A673 (cell line): ENCODE measurements around the gene NFATC1. TPM values are rescaled to one million over a fixed set of nuclear protein-coding genes. Genes with fewer than 3 reads are reported as not detected.

ENCODE experiments used
- BruUV-seq: library from RNA; stranded (reverse); fragments of 400-500 nt; replicated peaks from 2 replicates; lab custom pipeline; 2021; lab: Mats Ljungman, UMichigan
- CTCF ChIA-PET: fragments of 300-600 bp; sonication (Branson Sonifier 250); formaldehyde crosslinking; loops from one replicate; lab custom pipeline; 2022; ENCODE audit warnings: antibody characterized with exemption; lab: Charles Lee
- POLR2A ChIA-PET: fragments of 300-600 bp; sonication (Branson Sonifier 250); formaldehyde crosslinking; loops from one replicate; lab custom pipeline; 2022; ENCODE audit warnings: antibody characterized with exemption; ENCODE audit not compliant: low non-redundant PET; lab: Charles Lee
- DNase-seq: peaks from one replicate; pipeline ENCODE4 v3.0.0-alpha.2; 2015; ENCODE audit warnings: low spot score
- H3K27ac ChIP-seq: fragments of 200-600 bp; sonication (generic); 2 replicates; pipeline ENCODE4 v1.5.1; 2016; ENCODE audit warnings: mixed run types, low read depth, mild to moderate bottlenecking, mixed read lengths, antibody characterized with exemption, low read length; ENCODE audit not compliant: poor library complexity, severe bottlenecking
- H3K27me3 ChIP-seq: fragments of 200-600 bp; sonication (generic); replicated peaks from 2 replicates; pipeline ENCODE4 v1.6.1; 2017; ENCODE audit warnings: mixed run types, low read depth, mild to moderate bottlenecking, mixed read lengths, antibody characterized with exemption, low read length; ENCODE audit not compliant: insufficient read depth, poor library complexity
- H3K36me3 ChIP-seq: fragments of 200-600 bp; sonication (generic); 2 replicates; pipeline ENCODE4 v1.6.1; 2016; ENCODE audit warnings: mixed run types, mild to moderate bottlenecking, mixed read lengths, antibody characterized with exemption, low read length; ENCODE audit not compliant: insufficient read depth, poor library complexity, severe bottlenecking
- H3K4me1 ChIP-seq: fragments of 200-600 bp; sonication (generic); 2 replicates; pipeline ENCODE4 v1.6.1; 2017; ENCODE audit warnings: mixed run types, mild to moderate bottlenecking, mixed read lengths, antibody characterized with exemption, low read length; ENCODE audit not compliant: insufficient read depth, poor library complexity, severe bottlenecking
- H3K4me3 ChIP-seq: fragments of 200-600 bp; sonication (generic); 2 replicates; pipeline ENCODE4 v1.5.1; 2016; ENCODE audit warnings: low read depth, mixed run types, mild to moderate bottlenecking, mixed read lengths, low read length; ENCODE audit not compliant: poor library complexity, severe bottlenecking
- H3K9me3 ChIP-seq: fragments of 200-600 bp; sonication (generic); 2 replicates; pipeline ENCODE4 v1.6.1; 2016; ENCODE audit warnings: mixed run types, low read depth, mild to moderate bottlenecking, mixed read lengths, antibody characterized with exemption, low read length; ENCODE audit not compliant: poor library complexity, severe bottlenecking
- EZH2 ChIP-seq: fragments of 200-600 bp; sonication (generic); IDR thresholded peaks from 2 replicates; pipeline ENCODE4 v1.6.1; 2017; ENCODE audit warnings: borderline replicate concordance, low read depth, mild to moderate bottlenecking, mixed read lengths, antibody characterized with exemption, low read length; ENCODE audit not compliant: poor library complexity, severe bottlenecking
- intact Hi-C: fragments of 100-400 bp; cut with micrococcal nuclease; formaldehyde crosslinking; loops from one replicate; pipeline ENCODE4 v1.10.0; 2022; ENCODE audit not compliant: unreplicated experiment
- total RNA-seq: library from RNA; stranded (reverse); gene quantifications from 2 replicates; pipeline ENCODE4 v1.2.3, GENCODE V29; 2021
- TF ChIP-seq, protein P1 (sequence below): fragments of 300-800, 200-600 bp; sonication (generic); conservative IDR thresholded peaks from 2 replicates; pipeline ENCODE4 v1.5.1; 2017; ENCODE audit warnings: low read depth, mild to moderate bottlenecking, antibody characterized with exemption, low read length, moderate library complexity, mixed read lengths

Gene NFATC1
- total RNA-seq, 1 experiment from 2014 or later, result 10.4 TPM

DNA sequence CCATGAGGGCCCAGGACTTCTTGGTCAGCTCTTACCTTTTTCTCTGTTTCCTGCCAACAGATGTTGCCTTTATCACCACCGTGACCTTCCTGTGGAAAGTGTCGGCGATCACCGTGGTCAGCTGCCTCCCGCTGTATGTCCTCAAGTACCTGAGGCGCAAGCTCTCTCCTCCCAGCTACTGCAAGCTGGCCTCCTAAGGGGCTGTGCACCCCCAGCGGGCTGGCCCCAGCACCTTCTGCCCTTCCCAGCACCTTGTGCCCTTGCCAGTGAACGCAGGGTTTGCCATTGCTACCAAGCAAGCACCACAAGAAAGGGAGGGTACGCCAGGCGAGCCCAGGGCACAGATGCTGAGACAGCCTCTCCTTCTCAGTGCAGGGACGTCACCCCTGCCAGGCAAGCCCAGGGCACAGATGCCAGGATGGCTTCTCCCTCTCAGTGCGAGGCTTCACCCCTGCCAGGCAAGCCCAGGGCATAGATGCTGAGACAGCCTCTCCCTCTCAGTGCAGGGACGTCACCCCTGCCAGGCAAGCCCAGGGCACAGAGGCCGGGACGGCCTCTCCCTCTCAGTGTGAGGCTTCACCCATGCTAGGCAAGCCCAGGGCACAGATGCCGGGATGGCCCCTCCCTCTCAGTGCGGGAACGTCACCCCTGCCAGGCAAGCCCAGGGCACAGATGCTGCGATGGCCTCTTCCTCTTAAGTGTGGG lies 18.4 kb upstream of the NFATC1 start:
- CTCF ChIA-PET, result interaction anchor here (0.6 kb wide), 2 partner anchors 508 to 823 kb away, joined by 3 to 7 read pairs; no protein-coding TSS in a partner anchor
- intact Hi-C loops, result no loop called here
- no TSS peak for BruUV-seq
- DNase-seq, result no peak
- no peaks in the 10 kb centered on the region for H3K9me3 ChIP-seq
- no peaks in the 10 kb centered on the region for H3K4me1 ChIP-seq
- H3K36me3 ChIP-seq, result no peaks in the 10 kb centered on the region
- no peaks in the 10 kb centered on the region for H3K27me3 ChIP-seq
- POLR2A ChIA-PET, result no interaction called here
- H3K27ac ChIP-seq, result no peak overlapping the region
- TF ChIP-seq EZH2, result no peak
- TF ChIP-seq, protein P1, sequence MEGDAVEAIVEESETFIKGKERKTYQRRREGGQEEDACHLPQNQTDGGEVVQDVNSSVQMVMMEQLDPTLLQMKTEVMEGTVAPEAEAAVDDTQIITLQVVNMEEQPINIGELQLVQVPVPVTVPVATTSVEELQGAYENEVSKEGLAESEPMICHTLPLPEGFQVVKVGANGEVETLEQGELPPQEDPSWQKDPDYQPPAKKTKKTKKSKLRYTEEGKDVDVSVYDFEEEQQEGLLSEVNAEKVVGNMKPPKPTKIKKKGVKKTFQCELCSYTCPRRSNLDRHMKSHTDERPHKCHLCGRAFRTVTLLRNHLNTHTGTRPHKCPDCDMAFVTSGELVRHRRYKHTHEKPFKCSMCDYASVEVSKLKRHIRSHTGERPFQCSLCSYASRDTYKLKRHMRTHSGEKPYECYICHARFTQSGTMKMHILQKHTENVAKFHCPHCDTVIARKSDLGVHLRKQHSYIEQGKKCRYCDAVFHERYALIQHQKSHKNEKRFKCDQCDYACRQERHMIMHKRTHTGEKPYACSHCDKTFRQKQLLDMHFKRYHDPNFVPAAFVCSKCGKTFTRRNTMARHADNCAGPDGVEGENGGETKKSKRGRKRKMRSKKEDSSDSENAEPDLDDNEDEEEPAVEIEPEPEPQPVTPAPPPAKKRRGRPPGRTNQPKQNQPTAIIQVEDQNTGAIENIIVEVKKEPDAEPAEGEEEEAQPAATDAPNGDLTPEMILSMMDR, result no peak
- H3K4me3 ChIP-seq, result no peak overlapping the region

DNA sequence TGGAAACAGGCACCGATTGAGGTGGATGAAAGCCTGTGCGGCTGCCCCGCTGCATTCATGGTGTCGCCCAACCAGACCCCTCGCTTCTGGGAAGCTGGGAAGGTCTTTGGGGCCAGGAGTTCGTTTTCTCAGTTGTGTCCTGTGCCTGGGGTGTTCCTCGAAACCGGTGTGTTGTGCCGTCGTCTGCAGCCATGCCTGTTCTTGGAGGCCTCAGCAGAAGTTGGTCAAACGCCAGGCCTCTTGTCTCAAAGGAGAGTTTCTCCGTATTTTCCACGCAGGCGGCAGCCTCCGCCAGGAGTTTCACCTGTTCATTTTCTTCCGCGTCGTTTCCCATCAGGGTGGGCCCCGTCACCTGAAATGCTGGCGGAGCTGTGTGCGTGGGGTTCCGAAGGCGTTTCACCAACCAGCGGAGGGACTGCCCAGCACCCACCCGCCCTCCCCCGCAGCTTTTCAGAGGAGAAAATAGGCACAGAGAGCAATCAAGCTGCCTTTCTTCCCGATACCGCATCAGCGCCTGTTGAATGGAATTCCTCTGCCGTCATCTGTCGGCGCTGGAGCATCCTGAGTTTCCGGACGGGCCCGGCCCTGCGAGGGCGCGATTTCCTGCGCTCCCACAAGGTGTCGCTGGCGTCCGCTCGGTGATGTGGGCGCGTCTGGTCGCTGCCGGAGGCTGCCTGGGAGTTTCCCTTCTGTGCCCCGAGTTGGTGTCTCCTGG lies 17.0 kb upstream of the NFATC1 start:
- Histone ChIP-seq H3K9me3 (no peaks in the 10 kb centered on the region), H3K27me3 (no peaks in the 10 kb centered on the region), H3K4me1 (no peaks in the 10 kb centered on the region), H3K27ac (no peak overlapping the region), H3K36me3 (no peaks in the 10 kb centered on the region), H3K4me3 (no peak overlapping the region)
- ChIA-PET CTCF (no interaction called here), POLR2A (no interaction called here)
- no TSS peak for BruUV-seq
- intact Hi-C loops, result loop anchor here (1.0 kb wide), 2 partner anchors 150 to 266 kb away; no protein-coding TSS in a partner anchor
- TF ChIP-seq, protein P1, result peak; percentile 97
- no peak for TF ChIP-seq EZH2
- DNase-seq, result peak; percentile 80

DNA sequence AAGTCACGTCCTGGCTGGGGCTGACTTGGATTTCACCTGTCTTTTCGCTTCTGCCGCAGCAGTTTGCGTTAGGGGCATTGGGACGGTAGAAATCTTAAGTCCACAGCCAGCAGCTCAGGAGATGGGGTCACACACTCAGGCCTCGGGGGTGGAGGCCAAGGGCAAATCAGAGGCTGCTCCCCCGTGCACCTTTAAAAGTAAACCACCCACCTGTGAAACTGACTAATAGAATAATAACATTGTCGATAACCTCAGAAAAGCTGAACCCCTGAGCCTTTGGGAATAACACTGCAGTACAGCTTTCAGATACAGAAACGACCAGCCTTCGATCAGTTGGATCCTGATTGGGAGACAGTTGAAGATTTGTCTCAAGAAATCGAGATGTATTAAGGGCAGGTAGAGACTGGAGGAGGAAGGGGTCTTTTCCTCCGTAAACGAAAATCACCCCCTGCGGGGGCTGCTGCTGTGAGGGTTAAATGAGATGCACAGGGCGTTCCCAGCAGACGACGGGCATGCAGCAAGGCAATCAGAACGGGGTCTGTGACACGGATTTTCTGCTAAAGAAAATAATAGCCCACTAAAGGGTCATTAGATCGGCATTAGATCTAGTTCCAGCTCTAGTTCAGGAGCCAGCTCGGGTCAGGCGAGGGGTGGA lies 16.4 kb upstream of the NFATC1 start:
- no peak overlapping the region for H3K27ac ChIP-seq
- ChIA-PET POLR2A (no interaction called here), CTCF (no interaction called here)
- H3K4me3 ChIP-seq, result no peak overlapping the region
- H3K9me3 ChIP-seq, result no peaks in the 10 kb centered on the region
- intact Hi-C loops, result loop anchor here (1.0 kb wide), 2 partner anchors 149 to 265 kb away; no protein-coding TSS in a partner anchor
- H3K27me3 ChIP-seq, result no peaks in the 10 kb centered on the region
- no peaks in the 10 kb centered on the region for H3K4me1 ChIP-seq
- no peaks in the 10 kb centered on the region for H3K36me3 ChIP-seq
- BruUV-seq, result no TSS peak
- TF ChIP-seq, protein P1, result no peak
- no peak for TF ChIP-seq EZH2
- no peak for DNase-seq
